NT2/D1 (cell line): ENCODE measurements around the gene CLEC16A.

Source experiments
- SUZ12 ChIP-seq: IDR thresholded peaks from 2 replicates; pipeline ENCODE4 v1.6.1; 2011; ENCODE audit not compliant: insufficient read length, insufficient read depth; ENCODE audit errors: extremely low read depth
- YY1 ChIP-seq: IDR thresholded peaks from 2 replicates; pipeline ENCODE4 v1.6.1; 2011; ENCODE audit not compliant: insufficient read length, insufficient read depth
- ZNF274 ChIP-seq: IDR thresholded peaks from 2 replicates; pipeline ENCODE4 v1.6.1; 2011; ENCODE audit warnings: mild to moderate bottlenecking, low read depth, low read length

GRCh38 chr16:11032000-11032921, 87.9 kb downstream of the CLEC16A start:
- TF ChIP-seq ZNF274 (no peak), SUZ12 (no peak), YY1 (no peak)
